Measurements from ENCODE around the gene ZFAND3.
A peak's percentile ranks its signal among the peaks of the same experiment; 100 is the strongest.
"Not testable (repeated sequence)": the region's sequence is repeated elsewhere in the genome, so short reads cannot be mapped to it uniquely, and the experiment has no call there.

Gene ZFAND3

GRCh38 chr6:37948584-37948983 is 129.1 kb downstream of the ZFAND3 start:
- not testable (repeated sequence) for H3K4me3 Mint-ChIP-seq, DNase-seq, H3K27me3 Mint-ChIP-seq, ATAC-seq, H3K27ac Mint-ChIP-seq, H3K9me3 Mint-ChIP-seq
- H3K36me3 Mint-ChIP-seq (ENCODE audit: low read depth) = peaks cover 22% of the 10 kb centered on the region
- H3K4me1 Mint-ChIP-seq = peaks cover 66% of the 10 kb centered on the region

DNA sequence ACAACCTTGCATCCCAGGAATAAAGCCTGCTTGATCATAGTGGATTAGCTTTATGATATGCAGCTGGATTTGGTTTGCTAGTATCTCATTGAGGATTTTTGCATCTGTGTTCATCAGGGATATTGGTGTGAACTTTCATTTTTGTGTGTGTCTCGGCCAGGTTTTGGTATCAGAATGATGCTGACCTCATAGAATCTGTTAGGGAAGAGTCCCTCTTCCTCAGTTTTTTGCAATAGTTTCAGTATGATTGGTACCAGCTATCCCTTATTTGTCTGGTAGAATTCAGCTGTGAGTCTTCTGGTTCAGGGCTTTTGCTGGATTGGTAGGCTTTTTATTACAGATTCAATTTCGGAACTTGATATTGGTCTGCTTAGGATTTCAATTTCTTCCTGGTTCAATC is 132.5 kb downstream of the ZFAND3 start:
- no peak overlapping the region for H3K27ac Mint-ChIP-seq
- peaks cover 37% of the 10 kb centered on the region for H3K4me1 Mint-ChIP-seq
- H3K9me3 Mint-ChIP-seq = no peaks in the 10 kb centered on the region
- no peak for DNase-seq
- peak; percentile 52 for ATAC-seq
- no peaks in the 10 kb centered on the region for H3K27me3 Mint-ChIP-seq
- peaks cover 17% of the 10 kb centered on the region for H3K36me3 Mint-ChIP-seq (ENCODE audit: low read depth)
- H3K4me3 Mint-ChIP-seq = no peak overlapping the region

- no peak overlapping the region for H3K27ac Mint-ChIP-seq
- H3K4me3 Mint-ChIP-seq = no peak overlapping the region
- ATAC-seq (no peak), DNase-seq (no peak)
- peaks cover 3% of the 10 kb centered on the region for H3K36me3 Mint-ChIP-seq (ENCODE audit: low read depth)
- H3K27me3 Mint-ChIP-seq = no peaks in the 10 kb centered on the region
- no peaks in the 10 kb centered on the region for H3K9me3 Mint-ChIP-seq
- H3K4me1 Mint-ChIP-seq = peaks cover 37% of the 10 kb centered on the region
Observed at GRCh38 chr6:37954791-37955190, 135.3 kb downstream of the ZFAND3 start.

DNA sequence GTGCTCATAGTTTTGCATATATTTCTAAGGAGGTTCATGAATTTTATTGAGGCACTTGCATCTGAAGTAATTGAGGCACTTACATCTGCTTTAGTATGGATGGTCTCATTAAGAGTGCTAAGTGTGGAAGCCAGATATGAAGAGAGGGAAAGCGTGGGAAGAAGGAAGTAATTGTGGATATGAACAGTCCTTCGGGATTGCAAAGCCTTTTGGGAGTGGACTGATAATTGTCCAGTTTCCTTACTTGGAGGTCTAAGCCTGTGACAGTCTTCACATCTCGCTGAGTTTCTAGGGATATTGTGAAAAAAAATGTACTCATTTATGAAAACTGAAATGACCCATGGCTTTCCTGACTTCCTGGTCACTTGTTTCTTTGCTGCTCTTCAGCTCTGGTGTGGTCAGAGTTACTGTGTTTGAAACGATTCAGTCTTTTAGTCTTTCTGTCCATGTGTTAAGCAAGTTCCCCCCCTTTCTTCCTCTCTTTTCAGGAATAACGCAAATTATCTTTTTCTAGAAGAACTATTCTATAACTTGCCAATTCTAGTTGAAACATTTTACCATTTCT is 137.3 kb downstream of the ZFAND3 start:
- DNase-seq (no peak), ATAC-seq (no peak)
- peaks cover 41% of the 10 kb centered on the region for H3K4me1 Mint-ChIP-seq
- H3K4me3 Mint-ChIP-seq = no peak overlapping the region
- no peak overlapping the region for H3K27ac Mint-ChIP-seq
- no peaks in the 10 kb centered on the region for H3K27me3 Mint-ChIP-seq
- peaks cover 3% of the 10 kb centered on the region for H3K36me3 Mint-ChIP-seq (ENCODE audit: low read depth)
- H3K9me3 Mint-ChIP-seq = no peaks in the 10 kb centered on the region

GRCh38 chr6:37959061-37959460 is 139.5 kb downstream of the ZFAND3 start:
- no peak overlapping the region for H3K27ac Mint-ChIP-seq
- peaks cover 5% of the 10 kb centered on the region for H3K36me3 Mint-ChIP-seq (ENCODE audit: low read depth)
- ATAC-seq (no peak), DNase-seq (no peak)
- no peaks in the 10 kb centered on the region for H3K27me3 Mint-ChIP-seq
- no peak overlapping the region for H3K4me3 Mint-ChIP-seq
- H3K9me3 Mint-ChIP-seq = no peaks in the 10 kb centered on the region
- H3K4me1 Mint-ChIP-seq = peaks cover 47% of the 10 kb centered on the region

DNA sequence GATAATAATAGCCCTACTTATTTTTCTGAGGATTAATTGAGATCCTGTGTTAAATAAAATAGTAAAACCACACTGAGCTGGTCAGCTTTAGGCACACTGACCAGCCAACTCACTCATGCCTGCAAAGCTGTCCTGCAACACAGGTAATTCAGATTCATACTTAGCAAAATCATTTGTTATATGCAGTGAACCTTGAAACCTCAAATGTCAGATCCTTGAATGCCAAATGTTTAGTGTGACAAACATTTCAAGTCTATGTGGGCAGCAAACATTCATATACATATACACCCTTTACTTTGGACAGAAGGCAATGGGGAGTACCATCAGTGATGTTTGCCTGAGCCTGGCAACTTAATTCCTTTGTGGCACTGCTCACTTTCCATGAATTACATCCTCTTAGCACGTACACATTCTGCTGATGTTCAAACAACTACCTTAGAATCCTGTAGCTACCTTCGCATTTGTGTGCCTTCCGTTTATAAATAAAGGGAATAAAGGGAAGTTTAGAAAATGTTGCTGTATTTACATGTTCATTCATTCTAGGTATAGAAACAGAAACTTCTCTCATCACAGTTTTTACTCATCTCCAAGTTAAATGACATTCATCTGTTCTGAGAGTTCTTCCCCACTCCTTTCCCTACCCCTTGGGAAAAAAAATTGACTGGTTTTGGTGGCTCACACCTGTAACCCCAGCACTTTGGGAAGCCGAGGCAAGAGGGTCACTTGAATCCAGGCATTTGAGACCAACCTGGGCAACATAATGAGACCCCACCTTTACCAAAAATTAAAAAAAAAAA is 140.8 kb downstream of the ZFAND3 start:
- no peak overlapping the region for H3K4me3 Mint-ChIP-seq
- H3K36me3 Mint-ChIP-seq (ENCODE audit: low read depth) = peaks cover 7% of the 10 kb centered on the region
- peak; percentile 29 for ATAC-seq
- H3K9me3 Mint-ChIP-seq = no peaks in the 10 kb centered on the region
- no peaks in the 10 kb centered on the region for H3K27me3 Mint-ChIP-seq
- DNase-seq = no peak
- peaks cover 50% of the 10 kb centered on the region for H3K4me1 Mint-ChIP-seq
- no peak overlapping the region for H3K27ac Mint-ChIP-seq

- Mint-ChIP-seq H3K4me3 (peak overlapping the region; percentile 37), H3K36me3 (ENCODE audit: low read depth) (peaks cover 13% of the 10 kb centered on the region)
Observed at GRCh38 chr6:37962481-37963080, 143.1 kb downstream of the ZFAND3 start.

DNA sequence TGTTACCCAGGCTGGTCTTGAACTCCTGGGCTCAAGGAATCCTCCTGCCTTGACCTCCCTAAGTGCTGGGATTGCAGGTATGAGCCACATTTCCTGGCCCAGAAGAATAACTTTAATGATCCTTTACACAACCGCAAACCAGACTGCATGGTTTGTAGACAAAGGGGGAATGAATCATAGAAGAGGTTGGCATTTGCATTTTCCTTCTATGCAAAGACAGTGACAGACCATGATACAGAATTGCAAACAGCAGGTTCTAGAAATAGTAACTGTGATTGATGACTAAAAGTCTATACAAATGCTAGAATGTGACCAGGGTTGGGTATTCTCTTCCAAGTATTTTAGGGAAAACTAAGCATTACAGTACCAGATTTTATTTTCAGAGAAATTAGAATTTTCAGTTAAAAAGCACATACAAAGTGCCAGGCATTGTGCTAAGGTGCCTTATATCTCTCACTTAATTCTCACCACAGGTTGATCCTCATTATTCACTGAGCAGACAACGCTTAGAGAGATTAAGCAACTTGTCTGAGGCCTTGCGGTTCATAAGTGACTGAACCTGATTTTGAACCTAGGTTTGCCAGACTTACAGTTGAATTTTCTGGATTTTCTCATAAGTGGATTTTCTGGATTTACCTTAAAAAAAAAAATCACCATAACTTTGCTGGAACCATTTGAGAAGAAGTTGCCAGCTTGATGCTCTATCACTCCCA is 146.6 kb downstream of the ZFAND3 start:
- no peak for DNase-seq
- peak; percentile 86 for ATAC-seq
- Mint-ChIP-seq H3K27me3 (no peaks in the 10 kb centered on the region), H3K4me3 (no peak overlapping the region), H3K9me3 (peaks cover 17% of the 10 kb centered on the region), H3K27ac (peak overlapping the region; percentile 50), H3K4me1 (peaks cover 62% of the 10 kb centered on the region), H3K36me3 (ENCODE audit: low read depth) (peaks cover 31% of the 10 kb centered on the region)

More at GRCh38 chr6:37962481-37963080, 143.1 kb downstream of the ZFAND3 start:
- DNase-seq (peak; percentile 42), ATAC-seq (peak; percentile 17)
- peaks cover 70% of the 10 kb centered on the region for H3K4me1 Mint-ChIP-seq
- not testable (repeated sequence) for H3K27me3 Mint-ChIP-seq, H3K9me3 Mint-ChIP-seq
- peak overlapping the region; percentile 66 for H3K27ac Mint-ChIP-seq

GRCh38 chr6:37966801-37967200 is 147.3 kb downstream of the ZFAND3 start:
- Mint-ChIP-seq H3K36me3 (ENCODE audit: low read depth) (peaks cover 30% of the 10 kb centered on the region), H3K9me3 (peaks cover 17% of the 10 kb centered on the region)

DNA sequence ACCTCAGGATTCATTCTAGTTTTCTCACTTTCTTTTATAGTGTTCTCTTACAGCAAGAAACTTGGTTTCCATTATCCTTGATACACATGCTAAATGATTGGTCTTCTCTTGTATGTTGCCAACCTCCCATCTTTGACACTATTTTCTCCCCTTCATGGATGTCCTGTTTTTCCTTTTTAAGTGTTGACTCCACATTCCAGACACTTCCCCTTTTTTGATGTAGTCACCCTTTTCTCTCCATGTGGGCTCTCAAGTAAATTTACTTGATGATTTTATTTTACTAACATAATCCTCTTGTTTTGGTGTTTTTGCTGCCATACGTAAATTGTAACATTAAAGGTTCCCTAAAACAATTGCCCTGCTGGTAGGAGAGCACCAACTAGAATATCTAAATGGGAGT is 148.1 kb downstream of the ZFAND3 start:
- DNase-seq = no peak
- Mint-ChIP-seq H3K36me3 (ENCODE audit: low read depth) (peaks cover 27% of the 10 kb centered on the region), H3K4me1 (peaks cover 65% of the 10 kb centered on the region), H3K4me3 (no peak overlapping the region), H3K9me3 (peaks cover 17% of the 10 kb centered on the region), H3K27ac (no peak overlapping the region), H3K27me3 (no peaks in the 10 kb centered on the region)
- ATAC-seq = no peak

More at GRCh38 chr6:37966801-37967200, 147.3 kb downstream of the ZFAND3 start:
- ATAC-seq (no peak), DNase-seq (no peak)
- Mint-ChIP-seq H3K4me1 (peaks cover 65% of the 10 kb centered on the region), H3K27ac (peak overlapping the region; percentile 39), H3K27me3 (no peaks in the 10 kb centered on the region), H3K4me3 (no peak overlapping the region)

GRCh38 chr6:37971266-37971665 is 151.7 kb downstream of the ZFAND3 start:
- DNase-seq (no peak), ATAC-seq (no peak)
- peaks cover 44% of the 10 kb centered on the region for H3K4me1 Mint-ChIP-seq
- no peaks in the 10 kb centered on the region for H3K27me3 Mint-ChIP-seq
- H3K9me3 Mint-ChIP-seq = peaks cover 29% of the 10 kb centered on the region
- H3K36me3 Mint-ChIP-seq (ENCODE audit: low read depth) = peaks cover 49% of the 10 kb centered on the region
- H3K27ac Mint-ChIP-seq = no peak overlapping the region
- no peak overlapping the region for H3K4me3 Mint-ChIP-seq

DNA sequence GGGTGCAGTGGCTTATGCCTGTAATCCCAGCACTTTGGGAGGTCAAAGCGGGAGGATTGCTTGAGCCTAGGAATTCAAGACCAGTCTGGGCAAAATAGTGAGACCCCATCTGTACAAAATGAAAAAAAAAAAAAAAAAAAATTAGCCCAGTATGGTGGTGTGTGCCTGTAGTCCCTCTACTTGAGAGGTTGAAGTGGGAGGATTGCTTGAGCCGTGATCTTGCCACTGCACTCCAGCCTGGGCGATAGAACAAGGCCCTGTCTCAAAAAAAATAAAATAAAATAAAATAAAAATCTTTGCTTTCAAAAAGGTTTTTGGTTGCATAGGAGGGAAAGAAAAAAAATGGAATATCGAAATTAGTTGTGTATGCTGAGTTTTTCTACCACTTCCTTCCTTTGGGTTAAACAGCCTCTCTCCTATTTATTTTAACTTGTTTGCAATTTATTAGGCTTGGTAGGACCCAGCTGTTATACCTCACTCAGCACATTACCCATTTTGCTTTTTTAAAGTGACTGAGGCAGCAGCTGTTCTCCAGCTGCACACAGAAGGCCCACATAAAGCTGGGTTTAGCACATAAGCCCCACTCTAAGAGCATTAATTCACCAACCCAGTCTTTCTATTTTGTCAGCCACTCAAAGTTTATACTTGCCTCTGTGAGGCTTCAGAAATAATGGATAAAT is 152.3 kb downstream of the ZFAND3 start:
- DNase-seq (no peak), ATAC-seq (no peak)
- Mint-ChIP-seq H3K27ac (no peak overlapping the region), H3K36me3 (ENCODE audit: low read depth) (peaks cover 51% of the 10 kb centered on the region), H3K27me3 (no peaks in the 10 kb centered on the region), H3K4me1 (peaks cover 42% of the 10 kb centered on the region), H3K4me3 (no peak overlapping the region), H3K9me3 (peaks cover 33% of the 10 kb centered on the region)

GRCh38 chr6:37972994-37973757 is 153.6 kb downstream of the ZFAND3 start:
- no peak overlapping the region for H3K4me3 Mint-ChIP-seq
- peaks cover 36% of the 10 kb centered on the region for H3K4me1 Mint-ChIP-seq
- H3K27me3 Mint-ChIP-seq = no peaks in the 10 kb centered on the region
- ATAC-seq = no peak
- DNase-seq = no peak
- peaks cover 22% of the 10 kb centered on the region for H3K9me3 Mint-ChIP-seq
- no peak overlapping the region for H3K27ac Mint-ChIP-seq
- peaks cover 42% of the 10 kb centered on the region for H3K36me3 Mint-ChIP-seq (ENCODE audit: low read depth)

Data from activated naive CD8-positive, alpha-beta T cell treated with anti-CD3 and anti-CD28 coated beads, Interleukin-2, amount 50 U/mL, for 24 hours (primary cell).